ENCODE results near the gene SNRNP200.
"Not testable (repeated sequence)": the region's sequence is repeated elsewhere in the genome, so short reads cannot be mapped to it uniquely, and the experiment has no call there.

SNRNP200 gene

DNA sequence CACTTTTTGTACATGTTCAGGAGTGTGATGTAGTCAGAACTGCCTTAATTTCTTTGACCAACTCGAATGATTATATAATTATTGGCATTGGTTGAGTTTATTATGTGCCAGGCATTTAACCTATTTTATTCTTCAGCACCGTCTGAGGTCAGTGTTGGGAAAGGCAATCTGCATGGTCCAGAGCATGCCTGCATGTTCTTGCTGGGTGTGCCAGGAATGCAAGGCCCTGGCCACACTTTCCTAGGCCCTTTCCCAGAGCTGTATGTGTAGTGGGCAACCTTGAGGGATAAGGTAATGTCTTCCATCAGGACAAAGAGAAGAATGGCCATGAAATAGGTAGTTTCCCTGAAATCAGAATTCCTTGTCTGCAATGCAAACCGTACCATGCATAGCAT, 9.7 kb upstream of the SNRNP200 start:
- TF ChIP-seq, protein P1, sequence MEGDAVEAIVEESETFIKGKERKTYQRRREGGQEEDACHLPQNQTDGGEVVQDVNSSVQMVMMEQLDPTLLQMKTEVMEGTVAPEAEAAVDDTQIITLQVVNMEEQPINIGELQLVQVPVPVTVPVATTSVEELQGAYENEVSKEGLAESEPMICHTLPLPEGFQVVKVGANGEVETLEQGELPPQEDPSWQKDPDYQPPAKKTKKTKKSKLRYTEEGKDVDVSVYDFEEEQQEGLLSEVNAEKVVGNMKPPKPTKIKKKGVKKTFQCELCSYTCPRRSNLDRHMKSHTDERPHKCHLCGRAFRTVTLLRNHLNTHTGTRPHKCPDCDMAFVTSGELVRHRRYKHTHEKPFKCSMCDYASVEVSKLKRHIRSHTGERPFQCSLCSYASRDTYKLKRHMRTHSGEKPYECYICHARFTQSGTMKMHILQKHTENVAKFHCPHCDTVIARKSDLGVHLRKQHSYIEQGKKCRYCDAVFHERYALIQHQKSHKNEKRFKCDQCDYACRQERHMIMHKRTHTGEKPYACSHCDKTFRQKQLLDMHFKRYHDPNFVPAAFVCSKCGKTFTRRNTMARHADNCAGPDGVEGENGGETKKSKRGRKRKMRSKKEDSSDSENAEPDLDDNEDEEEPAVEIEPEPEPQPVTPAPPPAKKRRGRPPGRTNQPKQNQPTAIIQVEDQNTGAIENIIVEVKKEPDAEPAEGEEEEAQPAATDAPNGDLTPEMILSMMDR (IDR thresholded peaks at IDR 0.05; ENCODE audit: extremely low read depth, insufficient read depth, missing control alignments), result no peak
- DNase-seq (ENCODE audit: low spot score), result no peak
- in situ Hi-C loops (cut with MboI; ENCODE audit: low pct_unique_long_range_greater_than_20kb, low sequenced_read_pairs, unreplicated experiment), result no loop called here

DNA sequence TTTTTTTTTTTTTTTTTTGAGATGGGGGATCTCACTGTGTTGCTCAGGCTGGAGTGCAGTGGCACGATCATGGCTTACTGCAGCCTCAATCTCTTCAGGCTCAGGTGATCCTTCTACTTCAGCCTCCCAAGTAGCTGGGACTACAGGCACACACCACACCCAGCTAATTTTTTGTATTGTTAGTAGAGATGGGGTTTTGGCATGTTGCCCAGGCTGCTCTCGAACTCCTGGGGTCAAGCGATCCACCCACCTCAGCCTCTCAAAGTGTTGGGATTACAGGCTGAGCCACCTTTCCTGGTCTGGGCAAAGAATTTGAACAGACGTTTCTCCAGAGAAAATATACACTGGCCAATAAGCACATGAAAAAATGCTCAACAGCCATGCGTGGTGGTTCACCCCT, 2.9 kb upstream of the SNRNP200 start:
- DNase-seq (ENCODE audit: low spot score), result no peak
- in situ Hi-C loops (cut with MboI; ENCODE audit: low pct_unique_long_range_greater_than_20kb, low sequenced_read_pairs, unreplicated experiment), result no loop called here
- TF ChIP-seq, protein P1 (IDR thresholded peaks at IDR 0.05; ENCODE audit: extremely low read depth, insufficient read depth, missing control alignments), result no peak

DNA sequence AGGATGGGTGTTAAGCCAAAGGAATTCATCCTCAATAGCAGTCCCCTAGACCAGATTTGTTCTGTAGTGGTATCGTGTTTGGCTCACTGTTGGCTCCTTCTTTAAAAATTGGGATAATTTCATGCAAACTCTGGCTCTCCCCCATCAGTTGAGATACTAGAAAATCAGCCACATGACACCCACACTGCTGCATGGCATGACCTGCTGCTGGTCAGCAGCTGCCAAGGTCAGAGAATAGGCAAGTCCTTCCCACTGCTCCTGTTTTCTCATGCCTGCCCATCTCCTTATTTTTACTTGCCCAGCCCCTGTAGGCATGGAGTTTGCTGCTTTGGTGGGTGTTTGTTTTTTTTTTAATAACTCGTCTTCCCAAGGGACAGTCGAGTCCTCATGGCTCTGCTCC, 1.0 kb upstream of the SNRNP200 start:
- in situ Hi-C loops (cut with MboI; ENCODE audit: low pct_unique_long_range_greater_than_20kb, low sequenced_read_pairs, unreplicated experiment), result no loop called here
- TF ChIP-seq, protein P1 (IDR thresholded peaks at IDR 0.05; ENCODE audit: extremely low read depth, insufficient read depth, missing control alignments), result no peak
- no peak for DNase-seq (ENCODE audit: low spot score)

DNA sequence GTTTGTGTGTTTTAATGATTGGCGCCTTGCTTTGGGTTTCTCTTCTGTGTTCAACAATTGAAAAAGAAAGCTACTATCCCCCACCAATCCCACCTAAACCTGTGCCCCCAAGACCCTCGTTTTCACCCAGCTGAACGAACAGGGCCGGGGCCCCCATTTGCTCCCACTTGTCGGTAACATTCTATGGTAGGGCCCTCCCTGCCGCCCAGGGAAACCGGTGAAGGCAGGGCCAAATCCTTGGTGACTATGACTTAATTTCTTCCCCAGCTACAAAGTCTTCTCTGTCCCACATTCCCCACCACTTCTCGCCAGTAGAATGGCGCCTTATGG, 598 bp upstream of the SNRNP200 start:
- TF ChIP-seq, protein P1 (IDR thresholded peaks at IDR 0.05; ENCODE audit: extremely low read depth, insufficient read depth, missing control alignments), result no peak
- no peak for DNase-seq (ENCODE audit: low spot score)
- in situ Hi-C loops (cut with MboI; ENCODE audit: low pct_unique_long_range_greater_than_20kb, low sequenced_read_pairs, unreplicated experiment), result no loop called here

DNA sequence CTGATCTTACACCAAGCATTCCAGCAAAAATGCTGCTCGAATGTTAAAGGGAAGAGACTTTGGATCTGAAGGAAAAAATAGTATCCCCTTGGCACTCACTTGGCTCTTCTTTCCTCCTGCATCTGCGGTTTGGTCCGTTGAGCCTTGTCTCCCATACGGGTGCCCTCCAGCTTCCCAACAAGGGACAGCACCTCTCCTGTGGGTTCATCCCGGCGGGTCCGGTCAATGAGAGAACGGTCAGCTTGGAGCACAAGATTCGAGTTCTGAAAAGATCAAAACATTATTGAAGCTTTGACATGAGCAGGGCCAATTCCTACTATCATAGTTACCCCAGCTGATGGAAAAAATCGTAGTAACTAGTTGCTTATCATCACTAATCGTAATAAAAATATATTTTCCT, 740 bp downstream of the SNRNP200 start:
- in situ Hi-C loops (cut with MboI; ENCODE audit: low pct_unique_long_range_greater_than_20kb, low sequenced_read_pairs, unreplicated experiment), result no loop called here
- TF ChIP-seq, protein P1 (IDR thresholded peaks at IDR 0.05; ENCODE audit: extremely low read depth, insufficient read depth, missing control alignments), result no peak
- no peak for DNase-seq (ENCODE audit: low spot score)

DNA sequence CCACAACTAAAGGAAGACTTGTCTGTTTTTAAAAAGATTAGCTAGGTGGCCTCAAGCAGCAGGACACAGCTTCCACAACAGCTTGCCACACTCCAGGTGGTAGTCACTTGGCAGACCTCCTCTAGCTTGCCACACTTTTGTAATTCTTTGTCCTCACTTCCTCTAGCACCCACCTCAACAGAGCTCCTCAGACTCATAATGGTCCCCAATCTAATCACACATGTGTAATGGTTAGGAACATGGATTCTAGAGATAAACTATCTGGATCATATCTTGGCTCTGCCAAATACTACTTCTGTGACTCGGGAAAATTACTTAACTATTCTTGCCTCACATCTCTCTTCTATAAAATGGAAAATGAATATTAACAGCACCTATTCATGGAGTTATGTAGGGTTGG, 3.5 kb downstream of the SNRNP200 start:
- in situ Hi-C loops (cut with MboI; ENCODE audit: low pct_unique_long_range_greater_than_20kb, low sequenced_read_pairs, unreplicated experiment), result no loop called here
- TF ChIP-seq, protein P1 (IDR thresholded peaks at IDR 0.05; ENCODE audit: extremely low read depth, insufficient read depth, missing control alignments), result no peak
- no peak for DNase-seq (ENCODE audit: low spot score)

DNA sequence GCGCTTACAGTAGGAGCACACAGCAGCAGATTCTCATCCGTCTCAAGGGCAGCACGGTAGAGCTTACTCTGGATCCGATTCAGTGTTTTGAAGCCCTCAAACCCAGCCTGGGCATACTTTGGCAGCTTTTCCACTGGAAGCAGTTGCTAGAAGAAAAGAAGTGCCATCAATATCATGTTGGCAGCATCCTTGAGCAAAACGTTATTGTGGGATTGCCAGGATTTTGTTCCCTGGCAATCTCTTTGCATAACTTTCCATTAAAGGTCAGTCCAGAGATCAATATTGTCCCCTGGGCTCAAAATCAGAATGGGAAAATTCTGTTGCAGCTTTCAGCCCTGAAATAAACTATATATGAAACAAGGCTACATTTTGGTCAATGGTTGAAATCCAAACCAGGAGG, 8.4 kb downstream of the SNRNP200 start:
- DNase-seq (ENCODE audit: low spot score), result no peak
- TF ChIP-seq, protein P1 (IDR thresholded peaks at IDR 0.05; ENCODE audit: extremely low read depth, insufficient read depth, missing control alignments), result no peak
- in situ Hi-C loops (cut with MboI; ENCODE audit: low pct_unique_long_range_greater_than_20kb, low sequenced_read_pairs, unreplicated experiment), result no loop called here

DNA sequence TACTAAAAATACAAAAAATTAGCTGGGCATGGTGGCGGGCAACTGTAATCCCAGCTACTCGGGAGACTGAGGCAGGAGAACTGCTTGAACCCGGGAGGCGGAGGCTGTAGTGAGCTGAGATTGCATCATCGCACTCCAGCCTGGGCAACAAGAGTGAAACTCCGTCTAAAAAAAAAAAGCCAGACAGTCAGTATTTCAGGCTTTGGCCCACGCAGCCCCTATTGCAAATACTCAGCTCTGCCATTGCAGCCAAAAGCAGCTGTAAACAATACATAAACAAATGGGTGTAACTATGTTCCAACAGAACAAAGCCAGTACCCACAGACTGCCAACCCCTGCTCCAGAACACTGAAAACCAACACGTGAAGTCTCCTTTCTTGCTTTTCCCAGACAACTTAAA, 11.1 kb downstream of the SNRNP200 start:
- in situ Hi-C loops (cut with MboI; ENCODE audit: low pct_unique_long_range_greater_than_20kb, low sequenced_read_pairs, unreplicated experiment); DNase-seq (ENCODE audit: low spot score): not testable (repeated sequence)

Data from GM13977 (cell line).